ENCODE results near the gene HOPX.
"Not testable (repeated sequence)": the region's sequence is repeated elsewhere in the genome, so short reads cannot be mapped to it uniquely, and the experiment has no call there.

The HOPX gene

GRCh38 chr4:56681158-56681852 lies at the start of gene HOPX:
Gene HOPX (minus strand): TSS chr4:56681296. CDS start chr4:56657816, 23,480 bp downstream.
- peak in 1 of 2 donors; percentile 8 for DNase-seq

- DNase-seq, result no peak
Observed at GRCh38 chr4:56730097-56730496, 49.0 kb upstream of the HOPX start.

GRCh38 chr4:56728512-56728911 lies 47.4 kb upstream of the HOPX start:
- peak in 1 of 2 donors; percentile 2 for DNase-seq

- DNase-seq, result no peak
Observed at GRCh38 chr4:56727150-56727549, 46.1 kb upstream of the HOPX start.

GRCh38 chr4:56726593-56726992 lies 45.5 kb upstream of the HOPX start:
- not testable (repeated sequence) for DNase-seq

- DNase-seq, result no peak
Observed at GRCh38 chr4:56723659-56724230, 42.6 kb upstream of the HOPX start.

GRCh38 chr4:56723201-56723605 lies 42.1 kb upstream of the HOPX start:
- no peak for DNase-seq

GRCh38 chr4:56708146-56708545 lies 27.1 kb upstream of the HOPX start:
- DNase-seq, result no peak

GRCh38 chr4:56705966-56706365 lies 24.9 kb upstream of the HOPX start:
- DNase-seq, result no peak

- no peak for DNase-seq
Observed at GRCh38 chr4:56705334-56705733, 24.2 kb upstream of the HOPX start.

- no peak for DNase-seq
Observed at GRCh38 chr4:56704089-56704871, 23.2 kb upstream of the HOPX start.

GRCh38 chr4:56703378-56703777 lies 22.3 kb upstream of the HOPX start:
- DNase-seq, result no peak

- no peak for DNase-seq
Observed at GRCh38 chr4:56701644-56702043, 20.5 kb upstream of the HOPX start.

GRCh38 chr4:56701161-56701480 lies 20.0 kb upstream of the HOPX start:
- no peak for DNase-seq

GRCh38 chr4:56699537-56700105 lies 18.5 kb upstream of the HOPX start:
- no peak for DNase-seq

GRCh38 chr4:56698329-56698728 lies 17.2 kb upstream of the HOPX start:
- no peak for DNase-seq

- no peak for DNase-seq
Observed at GRCh38 chr4:56696056-56696455, 15.0 kb upstream of the HOPX start.

- not testable (repeated sequence) for DNase-seq
Observed at GRCh38 chr4:56693476-56693875, 12.4 kb upstream of the HOPX start.

- DNase-seq, result no peak
Observed at GRCh38 chr4:56692576-56692975, 11.5 kb upstream of the HOPX start.

- no peak for DNase-seq
Observed at GRCh38 chr4:56691425-56691824, 10.3 kb upstream of the HOPX start.

- DNase-seq, result no peak
Observed at GRCh38 chr4:56690393-56690792, 9.3 kb upstream of the HOPX start.

GRCh38 chr4:56689201-56689969 lies 8.3 kb upstream of the HOPX start:
- DNase-seq, result no peak

- no peak for DNase-seq
Observed at GRCh38 chr4:56688094-56688647, 7.1 kb upstream of the HOPX start.

Data from CD4-positive, alpha-beta T cell treated with Interferon alpha-2 for 1 hour (primary cell).